H1 (cell line): ENCODE results near the gene POMT2. TPM values are rescaled to one million over a fixed set of nuclear protein-coding genes. Genes with fewer than 3 reads are reported as not detected.

Source experiments
- CTCF ChIA-PET: fragments of 300-600 bp; sonication (Branson Sonifier 250); formaldehyde crosslinking; loops from one replicate; lab custom pipeline; 2021; ENCODE audit not compliant: partially characterized antibody; lab: Charles Lee
- POLR2A ChIA-PET: fragments of 300-600 bp; sonication (Branson Sonifier 250); formaldehyde crosslinking; loops from one replicate; lab custom pipeline; 2021; ENCODE audit warnings: inconsistent platforms; ENCODE audit not compliant: partially characterized antibody; lab: Charles Lee
- DNase-seq, 2 experiments: peaks; one replicate each; pipeline versions ENCODE4 v3.0.0 to v3.0.0-alpha.2; 2010 to 2022; ENCODE audit warnings: low spot score in 2 of 2, low read depth in 1 of 2, mixed read lengths in 1 of 2
- FAIRE-seq: peaks from 2 replicates; lab custom pipeline; 2011; peaks lifted over from hg19 to GRCh38; lab: Jason Lieb, UNC
- H2AFZ ChIP-seq: 2 replicates; pipeline ENCODE4 v1.8.1; 2012; ENCODE audit warnings: low read length, inconsistent platforms
- H2AK5ac ChIP-seq: 2 replicates; pipeline ENCODE4 v1.6.1; 2013; ENCODE audit warnings: low read depth, low read length
- H2BK120ac ChIP-seq: replicated peaks from 2 replicates; pipeline ENCODE3; 2013; ENCODE audit warnings: low read depth, low read length, inconsistent platforms
- H2BK12ac ChIP-seq: 2 replicates; pipeline ENCODE4 v1.6.1; 2013; ENCODE audit warnings: low read depth, low read length
- H2BK15ac ChIP-seq: 2 replicates; pipeline ENCODE4 v1.6.1; 2013; ENCODE audit warnings: low read length
- H2BK20ac ChIP-seq: 2 replicates; pipeline ENCODE4 v1.6.1; 2013; ENCODE audit warnings: low read length
- H2BK5ac ChIP-seq: 2 replicates; pipeline ENCODE4 v1.6.1; 2013; ENCODE audit warnings: low read depth, low read length
- H3K14ac ChIP-seq: 2 replicates; pipeline ENCODE4 v1.6.1; 2013; ENCODE audit warnings: inconsistent platforms; ENCODE audit not compliant: insufficient read length
- H3K18ac ChIP-seq: 2 replicates; pipeline ENCODE4 v1.6.1; 2013; ENCODE audit warnings: low read length; ENCODE audit errors: extremely low read depth
- H3K23ac ChIP-seq: 2 replicates; pipeline ENCODE4 v1.6.1; 2013; ENCODE audit warnings: inconsistent platforms; ENCODE audit not compliant: insufficient read length
- H3K23me2 ChIP-seq: 2 replicates; pipeline ENCODE4 v1.6.1; 2013; ENCODE audit warnings: low read depth, low read length
- H3K27ac ChIP-seq: 2 replicates; pipeline ENCODE4 v1.6.1; 2011; ENCODE audit warnings: low read depth, low read length, inconsistent platforms
- H3K27me3 ChIP-seq, 4 experiments: replicated peaks in 1 of 4; 1 replicate in 1 of 4; 2 replicates in 3 of 4; pipeline versions ENCODE4 v1.6.1 to v1.8.1; 2011 to 2013; ENCODE audit warnings: low read length in 3 of 4, mild to moderate bottlenecking in 3 of 4, inconsistent platforms in 2 of 4, mixed read lengths in 2 of 4, moderate library complexity in 1 of 4; ENCODE audit not compliant: control insufficient read depth in 3 of 4, insufficient read depth in 3 of 4; ENCODE audit errors: extremely low read depth in 1 of 4
- H3K36me3 ChIP-seq, 4 experiments: 2 replicates each; pipeline versions ENCODE4 v1.6.1 to v1.8.1; 2011 to 2013; ENCODE audit warnings: mild to moderate bottlenecking in 4 of 4, low read length in 3 of 4, moderate library complexity in 2 of 4, control low read depth in 1 of 4, inconsistent platforms in 1 of 4; ENCODE audit not compliant: insufficient read depth in 4 of 4, control insufficient read depth in 2 of 4
- H3K4ac ChIP-seq: replicated peaks from 2 replicates; pipeline ENCODE3; 2013; ENCODE audit warnings: low read length, low read depth, mixed read lengths, inconsistent platforms; ENCODE audit not compliant: insufficient read length
- H3K4me1 ChIP-seq, 4 experiments: replicated peaks in 1 of 4; 1 replicate in 1 of 4; 2 replicates in 3 of 4; pipeline versions ENCODE4 v1.6.1 to v1.8.1; 2011 to 2013; ENCODE audit warnings: low read length in 3 of 4, inconsistent platforms in 2 of 4, mixed read lengths in 1 of 4; ENCODE audit not compliant: insufficient read depth in 4 of 4, control insufficient read depth in 3 of 4
- H3K4me2 ChIP-seq, 2 experiments: 2 replicates each; pipeline versions ENCODE4 v1.6.1 to v1.8.1; 2011 to 2013; ENCODE audit warnings: low read depth in 2 of 2, low read length in 2 of 2, control low read depth in 1 of 2, inconsistent platforms in 1 of 2, mild to moderate bottlenecking in 1 of 2; ENCODE audit not compliant: insufficient read depth in 1 of 2
- H3K4me3 ChIP-seq, 4 experiments: fragments of 200-600, 300-600 bp in 1 of 4; sonication (generic), shearing (Covaris generic), sonication (Bioruptor Twin) in 1 of 4; 2 replicates each; pipeline versions ENCODE4 v1.5.1 to v1.8.1; 2011 to 2016; ENCODE audit warnings: low read length in 4 of 4, low read depth in 3 of 4, control low read depth in 2 of 4, inconsistent platforms in 2 of 4, mild to moderate bottlenecking in 2 of 4, mixed read lengths in 1 of 4, moderate library complexity in 1 of 4; ENCODE audit not compliant: insufficient read depth in 2 of 4; ENCODE audit errors: extremely low read depth in 1 of 4
- H3K56ac ChIP-seq: replicated peaks from 2 replicates; pipeline ENCODE3; 2013; ENCODE audit warnings: low read depth, mild to moderate bottlenecking, mixed read lengths, low read length, inconsistent platforms; ENCODE audit not compliant: insufficient read length
- H3K79me1 ChIP-seq: 2 replicates; pipeline ENCODE4 v1.6.1; 2013; ENCODE audit warnings: low read depth, low read length, control low read depth
- H3K79me2 ChIP-seq, 2 experiments: 2 replicates each; pipeline versions ENCODE4 v1.6.1 to v1.8.1; 2012 to 2013; ENCODE audit warnings: low read length in 2 of 2, mild to moderate bottlenecking in 2 of 2, inconsistent platforms in 1 of 2; ENCODE audit not compliant: insufficient read depth in 2 of 2, control insufficient read depth in 1 of 2
- H3K9ac ChIP-seq, 4 experiments: replicated peaks in 1 of 4; 1 replicate in 1 of 4; 2 replicates in 3 of 4; pipeline versions ENCODE4 v1.6.1 to v1.8.1; 2011 to 2013; ENCODE audit warnings: low read depth in 3 of 4, low read length in 3 of 4, control low read depth in 2 of 4, mild to moderate bottlenecking in 2 of 4, moderate library complexity in 2 of 4, inconsistent platforms in 1 of 4; ENCODE audit errors: extremely low read depth in 1 of 4
- H3K9me3 ChIP-seq, 2 experiments: 2 replicates each; pipeline versions ENCODE4 v1.6.1 to v1.8.1; 2012 to 2013; ENCODE audit warnings: mild to moderate bottlenecking in 2 of 2, moderate library complexity in 2 of 2, control low read depth in 1 of 2, inconsistent platforms in 1 of 2, low read depth in 1 of 2, low read length in 1 of 2, mixed read lengths in 1 of 2; ENCODE audit not compliant: insufficient read depth in 2 of 2
- H4K20me1 ChIP-seq, 2 experiments: replicated peaks in 1 of 2; 2 replicates each; pipeline versions ENCODE3 to v1.8.1; 2011 to 2013; ENCODE audit warnings: inconsistent platforms in 2 of 2, low read length in 2 of 2, mild to moderate bottlenecking in 1 of 2; ENCODE audit not compliant: insufficient read depth in 2 of 2, control insufficient read depth in 1 of 2
- H4K5ac ChIP-seq: 2 replicates; pipeline ENCODE4 v1.6.1; 2013; ENCODE audit warnings: low read length, low read depth, mixed read lengths, inconsistent platforms; ENCODE audit not compliant: insufficient read length
- H4K8ac ChIP-seq: 2 replicates; pipeline ENCODE4 v1.8.0; 2013; ENCODE audit warnings: mild to moderate bottlenecking, moderate library complexity, low read length, inconsistent platforms; ENCODE audit not compliant: insufficient read depth; ENCODE audit errors: extremely low read depth
- H4K91ac ChIP-seq: replicated peaks from 2 replicates; pipeline ENCODE3; 2013; ENCODE audit warnings: low read length, mixed read lengths, inconsistent platforms; ENCODE audit not compliant: insufficient read length
- CBX8 ChIP-seq: fragments of 300-800, 300-1000 bp; sonication (generic); IDR thresholded peaks from 2 replicates; pipeline ENCODE4 v1.7.1; 2016; ENCODE audit warnings: low read depth, low read length, borderline replicate concordance
- KDM1A ChIP-seq: fragments of 200-600, 300-600 bp; sonication (generic); IDR thresholded peaks from 2 replicates; pipeline ENCODE4 v1.7.1; 2016; ENCODE audit warnings: mild to moderate bottlenecking, low read length, borderline replicate concordance
- POLR2A ChIP-seq, 2 experiments: IDR thresholded peaks; 1 replicate in 1 of 2; 2 replicates in 1 of 2; pipeline ENCODE4 v1.6.1; 2011; ENCODE audit warnings: low read depth in 2 of 2, low read length in 2 of 2, mild to moderate bottlenecking in 2 of 2; ENCODE audit errors: control extremely low read depth in 1 of 2
- POU5F1 ChIP-seq: IDR thresholded peaks from 2 replicates; pipeline ENCODE4 v1.6.1; 2011; ENCODE audit warnings: low read depth, mild to moderate bottlenecking, low read length, moderate library complexity
- RAD21 ChIP-seq, 2 experiments: IDR thresholded peaks in 1 of 2; conservative IDR thresholded peaks in 1 of 2; 2 replicates each; pipeline ENCODE4 v1.6.1; 2011; ENCODE audit warnings: low read depth in 2 of 2, low read length in 2 of 2, improper control_type of control experiment in 1 of 2, inconsistent platforms in 1 of 2, mild to moderate bottlenecking in 1 of 2, moderate library complexity in 1 of 2
- SIN3A ChIP-seq, 2 experiments: IDR thresholded peaks in 1 of 2; conservative IDR thresholded peaks in 1 of 2; 2 replicates each; pipeline ENCODE4 v1.6.1; 2011 to 2012; ENCODE audit warnings: low read length in 2 of 2, improper control_type of control experiment in 1 of 2, low read depth in 1 of 2, mild to moderate bottlenecking in 1 of 2
- SIX5 ChIP-seq: IDR thresholded peaks from 2 replicates; pipeline ENCODE4 v1.6.1; 2011; ENCODE audit warnings: mild to moderate bottlenecking, low read depth, low read length
- SRF ChIP-seq: IDR thresholded peaks from 2 replicates; pipeline ENCODE4 v1.6.1; 2011; ENCODE audit warnings: mild to moderate bottlenecking, low read depth, low read length, moderate library complexity
- TCF12 ChIP-seq: IDR thresholded peaks from 2 replicates; pipeline ENCODE4 v1.6.1; 2011; ENCODE audit warnings: low read depth, mild to moderate bottlenecking, low read length
- TEAD4 ChIP-seq: IDR thresholded peaks from 2 replicates; pipeline ENCODE4 v1.6.1; 2012; ENCODE audit warnings: low read depth, low read length, inconsistent platforms, mixed read lengths
- WGBS, 2 experiments: shearing (Covaris generic) in 1 of 2; methylation state at CpG; one replicate each; pipeline versions ENCODE4 v1.1.6 to v1.1.7; 2013 to 2015; ENCODE audit warnings: low lambda C conversion rate in 2 of 2, mixed read lengths in 2 of 2, inconsistent platforms in 1 of 2, low coverage in 1 of 2, missing lambda C conversion rate in 1 of 2; ENCODE audit not compliant: insufficient replicate concordance in 2 of 2, insufficient coverage in 1 of 2, insufficient read length in 1 of 2; ENCODE audit errors: extremely low coverage in 1 of 2, missing lambda C conversion rate in 1 of 2; 5-methylcytosine and 5-hydroxymethylcytosine counted together
- polyA plus RNA-seq, 7 experiments: library from polyadenylated mRNA; depleted of rRNA in 3 of 7; stranded (reverse) in 5 of 7; unstranded in 2 of 7; fragments of >200 nt in 5 of 7; fragments of 200-250 nt in 2 of 7; gene quantifications; 1 replicate in 5 of 7; 2 replicates in 1 of 7; 4 replicates in 1 of 7; pipeline versions ENCODE4 v1.2.1 to v1.2.3, GENCODE V29; 2011 to 2013; ENCODE audit warnings: missing spikeins in 2 of 7, mixed read lengths in 2 of 7
- total RNA-seq: library from RNA; stranded (reverse); fragmentation: NEBNext Ultra II Directional; extraction: Animal tissue kit (Norgen Biotek cat#: 25700); gene quantifications from 2 replicates; pipeline ENCODE4 v1.2.1, GENCODE V29; 2021
- TF ChIP-seq, protein P1 (sequence below): IDR thresholded peaks from 2 replicates; pipeline ENCODE4 v1.6.1; 2012; ENCODE audit warnings: low read length, inconsistent platforms
- TF ChIP-seq, protein P2 (sequence below): IDR thresholded peaks from 2 replicates; pipeline ENCODE4 v1.6.1; 2012; ENCODE audit warnings: inconsistent platforms

Gene POMT2
- total and polyA plus RNA-seq, 2 of the 8 experiments (the other 6 are each of a cell fraction or from before 2014, with no cell fraction given) = 20.8 to 44.9 TPM

DNA sequence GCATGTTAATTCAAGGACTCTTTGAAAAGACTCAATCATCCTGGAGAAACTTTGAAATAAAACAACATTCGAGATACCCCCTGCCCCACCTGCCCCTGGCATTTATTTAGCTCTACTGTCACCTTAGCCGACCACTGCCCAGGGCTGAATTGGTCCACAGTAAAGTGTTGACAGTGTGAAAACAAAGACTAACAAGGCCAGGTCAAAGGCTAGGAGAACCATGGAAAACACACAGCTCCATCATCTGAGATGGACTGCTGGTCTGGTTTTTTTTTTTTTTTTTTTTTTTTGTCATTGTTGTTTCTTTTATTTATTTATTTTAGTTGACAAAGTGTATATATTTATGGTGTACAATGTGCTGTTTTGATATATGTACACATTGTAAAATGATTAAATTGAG is 25.8 kb upstream of the POMT2 start:
- Histone ChIP-seq H3K18ac (no peak overlapping the region), H4K5ac (no peak overlapping the region), H4K91ac (no peak overlapping the region), H3K4me3 (no peak overlapping the region), H2BK120ac (no peak overlapping the region), H2BK12ac (no peak overlapping the region), H3K27me3 (no peaks in the 10 kb centered on the region), H2BK15ac (no peak overlapping the region), H3K27ac (no peak overlapping the region), H3K56ac (no peak overlapping the region), H2AK5ac (no peak overlapping the region), H3K23me2 (no peaks in the 10 kb centered on the region), H3K4me2 (no peak overlapping the region), H4K8ac (no peak overlapping the region), H3K4me1 (peaks cover 2 to 7% (median 5%) of the 10 kb centered on the region in 4 experiments; a peak in 6 of 7 replicates), H3K79me1 (no peaks in the 10 kb centered on the region), H3K4ac (no peak overlapping the region), H4K20me1 (no peaks in the 10 kb centered on the region), H3K36me3 (peaks cover 0 to 10% (median 0%) of the 10 kb centered on the region in 4 experiments; a peak in 2 of 8 replicates), H2AFZ (no peak overlapping the region), H3K14ac (no peak overlapping the region), H3K23ac (no peak overlapping the region), H2BK20ac (no peak overlapping the region), H3K9ac (no peak overlapping the region), H3K9me3 (no peaks in the 10 kb centered on the region), H3K79me2 (no peaks in the 10 kb centered on the region), H2BK5ac (no peak overlapping the region)
- CTCF ChIA-PET = interaction anchor here (0.6 to 0.8 kb wide), 2 partner anchors 39 to 95 kb away, joined by 3 read pairs; no protein-coding TSS in a partner anchor
- DNase-seq (no peak), FAIRE-seq (no peak)
- 100% methylated on average over 2 of the region's 2 CpGs; no CpG with 5 or more reads in 1 of the 2 experiments for WGBS, 2 experiments
- POLR2A ChIA-PET = interaction anchor here (0.6 to 1.0 kb wide), 2 partner anchors 10 to 11 kb away, joined by 3 to 4 read pairs; no protein-coding TSS in a partner anchor
- TF ChIP-seq, protein P1, sequence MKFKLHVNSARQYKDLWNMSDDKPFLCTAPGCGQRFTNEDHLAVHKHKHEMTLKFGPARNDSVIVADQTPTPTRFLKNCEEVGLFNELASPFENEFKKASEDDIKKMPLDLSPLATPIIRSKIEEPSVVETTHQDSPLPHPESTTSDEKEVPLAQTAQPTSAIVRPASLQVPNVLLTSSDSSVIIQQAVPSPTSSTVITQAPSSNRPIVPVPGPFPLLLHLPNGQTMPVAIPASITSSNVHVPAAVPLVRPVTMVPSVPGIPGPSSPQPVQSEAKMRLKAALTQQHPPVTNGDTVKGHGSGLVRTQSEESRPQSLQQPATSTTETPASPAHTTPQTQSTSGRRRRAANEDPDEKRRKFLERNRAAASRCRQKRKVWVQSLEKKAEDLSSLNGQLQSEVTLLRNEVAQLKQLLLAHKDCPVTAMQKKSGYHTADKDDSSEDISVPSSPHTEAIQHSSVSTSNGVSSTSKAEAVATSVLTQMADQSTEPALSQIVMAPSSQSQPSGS = no peak
- TF ChIP-seq POU5F1 (no peak), SRF (no peak), TEAD4 (no peak), CBX8 (no peak), TCF12 (no peak), KDM1A (no peak), SIN3A (conservative IDR thresholded peaks at IDR 0.05 in 1 of 2, IDR thresholded peaks at IDR 0.05 in 1 of 2; ENCODE audit: low read depth in 1 of 2, low read length in 2 of 2) (no peak), RAD21 (IDR thresholded peaks at IDR 0.05 in 1 of 2, conservative IDR thresholded peaks at IDR 0.05 in 1 of 2; ENCODE audit: low read depth in 2 of 2, low read length in 2 of 2) (no peak), SIX5 (no peak), POLR2A (IDR thresholded peaks at IDR 0.05; ENCODE audit: control extremely low read depth in 1 of 2, low read depth in 2 of 2, low read length in 2 of 2) (no peak)
- TF ChIP-seq, protein P2, sequence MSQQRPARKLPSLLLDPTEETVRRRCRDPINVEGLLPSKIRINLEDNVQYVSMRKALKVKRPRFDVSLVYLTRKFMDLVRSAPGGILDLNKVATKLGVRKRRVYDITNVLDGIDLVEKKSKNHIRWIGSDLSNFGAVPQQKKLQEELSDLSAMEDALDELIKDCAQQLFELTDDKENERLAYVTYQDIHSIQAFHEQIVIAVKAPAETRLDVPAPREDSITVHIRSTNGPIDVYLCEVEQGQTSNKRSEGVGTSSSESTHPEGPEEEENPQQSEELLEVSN = no peak
